EH (cell line): ENCODE measurements around the gene DST.
"Not testable (repeated sequence)": the region's sequence is repeated elsewhere in the genome, so short reads cannot be mapped to it uniquely, and the experiment has no call there.

Source experiments
- DNase-seq: peaks from one replicate; pipeline ENCODE4 v3.0.0-alpha.2; 2015; ENCODE audit warnings: low read depth

DST gene

GRCh38 chr6:56661338-56661737 lies 18.6 kb upstream of the DST start:
- DNase-seq, result not testable (repeated sequence)

GRCh38 chr6:56660381-56660730 lies 17.7 kb upstream of the DST start:
- DNase-seq, result no peak

GRCh38 chr6:56659721-56660380 lies 17.2 kb upstream of the DST start:
- no peak for DNase-seq

DNA sequence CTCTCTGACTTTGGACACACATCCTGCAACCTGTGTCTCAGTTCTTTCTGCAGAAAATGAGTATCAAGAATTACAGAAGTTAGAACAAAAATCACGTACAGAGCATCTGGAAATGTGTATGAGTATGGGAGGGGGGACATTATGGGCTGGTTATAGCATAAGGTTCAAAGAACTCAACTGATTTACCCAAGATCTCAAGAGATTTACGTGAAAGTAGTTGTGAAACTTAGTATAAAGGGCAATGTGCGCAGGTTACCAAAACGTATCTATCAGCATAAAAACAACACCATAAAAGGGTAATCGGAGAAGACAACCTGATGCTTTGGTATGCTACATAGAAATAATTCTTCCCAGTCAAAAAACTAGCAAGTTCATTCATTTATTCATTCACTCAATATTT lies 15.6 kb upstream of the DST start:
- DNase-seq, result no peak

- DNase-seq, result no peak
These were observed 14.7 kb upstream of the DST start for GRCh38 chr6:56657354-56657753.

DNA sequence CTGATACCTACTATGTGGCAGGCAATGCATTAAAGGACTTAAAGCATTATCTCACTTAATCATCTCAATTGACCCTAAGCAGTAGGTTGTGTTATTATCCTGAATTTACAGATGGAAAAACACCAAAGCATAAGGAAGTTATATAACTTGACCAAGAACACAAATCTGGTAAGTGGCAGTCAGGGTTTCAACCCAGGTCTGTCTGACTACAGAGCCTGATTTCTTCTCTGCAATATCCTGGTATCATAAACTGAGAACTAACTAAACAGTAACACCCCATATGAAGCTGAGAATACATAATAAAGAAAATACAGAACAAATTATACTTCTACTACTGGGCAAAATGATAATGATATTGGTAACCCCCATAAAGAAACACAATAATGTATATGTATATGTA lies 13.8 kb upstream of the DST start:
- DNase-seq, result no peak

- no peak for DNase-seq
These were observed 13.3 kb upstream of the DST start for GRCh38 chr6:56655996-56656395.

DNA sequence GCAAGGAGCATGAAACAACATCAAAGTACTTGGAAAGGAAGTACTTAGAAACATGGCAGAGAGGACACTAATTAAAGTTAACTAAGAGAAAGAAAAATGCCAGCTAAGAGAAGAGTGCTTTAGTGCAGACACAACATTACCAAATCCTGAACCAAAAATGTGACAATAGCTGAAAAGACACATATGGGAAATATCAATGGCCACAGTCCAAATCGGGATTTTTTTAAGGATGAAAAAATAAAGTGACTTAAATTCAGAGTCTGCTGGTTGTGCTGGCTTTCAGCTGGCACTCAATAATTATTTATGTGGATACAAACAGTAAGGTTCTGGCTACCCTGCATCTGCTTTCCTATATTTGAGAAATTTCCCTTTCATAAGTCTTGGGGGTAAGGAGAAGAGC lies 12.6 kb upstream of the DST start:
- no peak for DNase-seq

DNA sequence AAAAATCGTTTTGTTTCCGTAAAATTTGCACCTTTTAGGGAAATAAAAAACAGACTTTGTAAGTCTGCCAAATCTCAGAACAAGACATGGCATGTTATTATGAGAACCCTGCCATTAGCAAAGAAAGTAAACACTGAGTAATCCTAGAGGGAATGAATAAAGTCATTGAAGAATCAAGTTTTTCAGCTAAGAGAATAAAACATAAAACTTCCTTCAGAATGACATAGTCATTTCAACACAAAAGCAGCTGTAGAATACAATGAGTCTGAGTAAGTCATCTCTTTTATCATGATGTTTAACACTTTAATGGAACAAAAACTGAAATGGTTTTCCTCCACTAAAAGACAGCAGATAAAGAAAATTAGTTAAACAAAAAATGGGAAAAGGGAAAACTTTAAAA lies 10.3 kb upstream of the DST start:
- peak; percentile 84 for DNase-seq

GRCh38 chr6:56652231-56652630 lies 9.5 kb upstream of the DST start:
- DNase-seq, result no peak

GRCh38 chr6:56650191-56650590 lies 7.5 kb upstream of the DST start:
- DNase-seq, result peak; percentile 19

GRCh38 chr6:56649782-56650181 lies 7.1 kb upstream of the DST start:
- peak; percentile 51 for DNase-seq

GRCh38 chr6:56649053-56649769 lies 6.5 kb upstream of the DST start:
- peak; percentile 75 for DNase-seq

DNA sequence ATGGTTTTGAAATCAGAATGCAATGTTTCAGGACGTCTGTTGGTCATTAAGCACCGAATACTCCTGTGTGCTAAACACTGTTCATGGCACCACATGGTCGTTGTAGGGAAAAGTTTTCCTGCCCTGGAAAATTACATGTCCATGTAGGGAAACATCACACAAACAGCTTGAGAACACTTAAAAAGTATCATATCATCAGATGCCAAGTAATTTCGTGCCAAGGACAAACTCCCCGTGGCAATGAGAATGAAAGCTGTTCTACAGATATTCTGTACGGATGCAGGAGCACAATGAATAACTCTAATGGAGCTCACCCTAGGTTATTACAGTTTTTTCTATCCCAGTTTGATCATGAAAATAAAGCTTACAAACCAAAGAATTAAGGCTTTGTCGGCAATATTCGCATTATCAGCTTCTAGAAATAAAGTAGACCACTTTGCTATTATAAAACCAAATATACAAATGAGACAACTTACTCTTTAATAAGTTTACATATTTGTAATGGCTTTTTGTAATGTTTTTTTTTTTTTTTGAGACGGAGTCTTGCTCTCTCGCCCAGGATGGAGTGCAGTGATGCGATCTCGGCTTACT lies 4.6 kb upstream of the DST start:
- no peak for DNase-seq

DNA sequence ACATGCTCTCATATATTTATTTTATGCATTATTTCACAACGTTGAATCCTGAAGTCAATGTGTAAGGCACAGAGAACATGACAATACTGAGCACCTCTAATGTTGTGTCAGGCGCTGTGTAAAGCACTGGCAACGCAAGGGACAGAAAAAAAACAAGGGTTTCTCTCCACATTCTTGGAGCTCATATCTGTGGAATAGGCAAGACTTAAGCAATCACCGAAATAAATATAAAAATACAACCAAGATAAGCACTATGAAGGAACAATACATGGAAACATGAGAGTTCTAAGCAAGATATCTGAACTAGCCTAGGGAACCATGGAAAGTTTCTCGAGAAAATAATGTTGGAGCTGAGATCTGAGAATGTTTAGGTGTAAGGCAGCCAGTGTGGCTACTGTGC lies 1.7 kb upstream of the DST start:
- DNase-seq, result no peak

DNA sequence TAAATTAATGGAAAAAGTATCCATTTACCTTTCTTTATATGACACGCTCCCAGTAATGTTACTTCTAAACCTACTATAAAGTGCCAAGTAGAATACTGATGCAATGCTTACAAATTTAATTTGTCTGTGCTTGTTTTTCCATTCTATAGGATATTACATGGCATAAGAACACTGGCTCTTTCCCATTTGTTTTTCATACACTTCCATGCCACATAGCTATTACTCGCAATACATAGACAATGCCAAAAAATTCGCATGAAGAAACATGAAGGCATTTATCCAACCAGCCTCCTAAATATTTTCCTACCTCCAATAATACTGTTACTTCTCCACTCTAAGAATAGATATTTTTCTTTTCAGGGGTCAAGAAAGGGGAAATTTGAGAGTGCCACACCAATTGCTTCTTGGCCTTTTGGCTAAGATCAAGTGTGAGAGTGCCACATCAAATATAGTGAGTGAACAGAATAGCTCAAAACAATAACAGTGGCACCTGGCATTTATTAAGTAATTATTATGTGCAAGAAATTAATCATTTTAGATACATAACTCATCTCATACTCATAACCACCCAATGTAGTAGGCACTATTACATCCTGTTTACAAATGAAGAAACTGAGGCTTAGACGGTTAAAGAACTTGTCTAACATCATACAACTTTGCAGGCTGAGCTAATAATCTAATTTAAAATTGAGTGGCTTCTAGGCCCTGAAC lies 845 bp upstream of the DST start:
- DNase-seq, result no peak

GRCh38 chr6:56640374-56640773 lies 2.3 kb downstream of the DST start:
- no peak for DNase-seq

- DNase-seq, result no peak
These were observed 3.9 kb downstream of the DST start for GRCh38 chr6:56638760-56639159.

GRCh38 chr6:56637640-56638039 lies 5.0 kb downstream of the DST start:
- peak; percentile 81 for DNase-seq

- DNase-seq, result peak; percentile 46
These were observed 14.6 kb downstream of the DST start for GRCh38 chr6:56628105-56628504.

- no peak for DNase-seq
These were observed 17.3 kb downstream of the DST start for GRCh38 chr6:56625356-56625755.

GRCh38 chr6:56624728-56625069 lies 18.0 kb downstream of the DST start:
- no peak for DNase-seq

GRCh38 chr6:56624046-56624727 lies 18.5 kb downstream of the DST start:
- DNase-seq, result no peak
